Panc1 (cell line): ENCODE measurements around the gene MBNL2. TPM values are rescaled to one million over a fixed set of nuclear protein-coding genes. Genes with fewer than 3 reads are reported as not detected.

Experiments used
- ATAC-seq: fragments of 200-7000 bp; cut with Tn5 transposase; 2 replicates; pipeline ENCODE4 v1.9.1; 2020; ENCODE audit warnings: mild to moderate bottlenecking, moderate library complexity
- BruUV-seq: library from RNA; stranded (reverse); fragments of 400-500 nt; replicated peaks from 2 replicates; lab custom pipeline; 2021; lab: Mats Ljungman, UMichigan
- CTCF ChIA-PET: fragments of 300-600 bp; sonication (Branson Sonifier 250); formaldehyde crosslinking; loops from one replicate; lab custom pipeline; 2022; ENCODE audit warnings: antibody characterized with exemption; lab: Charles Lee
- POLR2A ChIA-PET: fragments of 300-600 bp; sonication (Branson Sonifier 250); formaldehyde crosslinking; loops from one replicate; lab custom pipeline; 2022; ENCODE audit warnings: antibody characterized with exemption; lab: Charles Lee
- DNase-seq: peaks from one replicate; pipeline ENCODE4 v3.0.0-alpha.2; 2010; ENCODE audit warnings: low read depth, low spot score
- H3K27ac ChIP-seq: 2 replicates; pipeline ENCODE4 v1.5.1; 2011; ENCODE audit warnings: mild to moderate bottlenecking, low read length, inconsistent platforms
- H3K27me3 ChIP-seq: fragments of 200-500 bp; sonication (Bioruptor generic); 2 replicates; pipeline ENCODE4 v1.6.0; 2014; ENCODE audit warnings: low read length, inconsistent platforms; ENCODE audit not compliant: control insufficient read depth, insufficient read depth
- H3K36me3 ChIP-seq: fragments of 200-500 bp; sonication (Bioruptor generic); 2 replicates; pipeline ENCODE4 v1.5.1; 2014; ENCODE audit warnings: inconsistent platforms, mild to moderate bottlenecking, low read length, moderate library complexity; ENCODE audit not compliant: control insufficient read depth, insufficient read depth
- H3K4me1 ChIP-seq: 2 replicates; pipeline ENCODE4 v1.5.1; 2011; ENCODE audit warnings: inconsistent platforms, mild to moderate bottlenecking, low read length, moderate library complexity; ENCODE audit not compliant: control insufficient read depth, insufficient read depth
- H3K4me3 ChIP-seq, 2 experiments: 2 replicates each; pipeline ENCODE4 v1.5.1; 2011 to 2012; ENCODE audit warnings: low read depth in 2 of 2, low read length in 2 of 2, mild to moderate bottlenecking in 2 of 2, inconsistent platforms in 1 of 2, moderate library complexity in 1 of 2
- H3K9me3 ChIP-seq: fragments of 200-500 bp; sonication (Bioruptor generic); 2 replicates; pipeline ENCODE4 v1.5.1; 2014; ENCODE audit warnings: low read depth, mild to moderate bottlenecking, inconsistent platforms, low read length, moderate library complexity; ENCODE audit not compliant: control insufficient read depth, insufficient read depth
- POLR2AphosphoS5 ChIP-seq: IDR thresholded peaks from 2 replicates; pipeline ENCODE4 v1.6.1; 2012; ENCODE audit warnings: mild to moderate bottlenecking, low read depth, low read length, moderate library complexity
- REST ChIP-seq, 2 experiments: IDR thresholded peaks; 2 replicates each; pipeline ENCODE4 v1.6.1; 2011 to 2012; ENCODE audit warnings: low read depth in 2 of 2, control low read depth in 1 of 2, low read length in 1 of 2, mild to moderate bottlenecking in 1 of 2, moderate library complexity in 1 of 2; ENCODE audit not compliant: insufficient read depth in 1 of 2
- SIN3A ChIP-seq: IDR thresholded peaks from 2 replicates; pipeline ENCODE4 v1.6.1; 2012; ENCODE audit warnings: low read depth, mild to moderate bottlenecking, low read length, moderate library complexity, borderline replicate concordance; ENCODE audit not compliant: insufficient read depth
- TCF7L2 ChIP-seq: IDR thresholded peaks from 2 replicates; pipeline ENCODE4 v1.6.1; 2011; ENCODE audit warnings: mild to moderate bottlenecking, low read depth, low read length, inconsistent platforms
- in situ Hi-C: cut with HindIII; loops from 2 replicates; pipeline ENCODE4 v1.10.0; 2016; ENCODE audit warnings: low sequenced_read_pairs, low pct_unique_long_range_greater_than_20kb
- intact Hi-C: fragments of 100-400 bp; cut with micrococcal nuclease; formaldehyde crosslinking; loops from one replicate; pipeline ENCODE4 v1.10.0; 2022; ENCODE audit not compliant: unreplicated experiment
- total RNA-seq: library from RNA; stranded (reverse); gene quantifications from one replicate; pipeline ENCODE4 v1.2.1, GENCODE V29; 2021; ENCODE audit not compliant: unreplicated experiment
- TF ChIP-seq, protein P1 (sequence below): fragments of 450-650 bp; IDR thresholded peaks from 2 replicates; pipeline ENCODE4 v1.5.1; 2017; ENCODE audit warnings: mild to moderate bottlenecking

Gene MBNL2
- total RNA-seq, 1 experiment from 2014 or later = 103 TPM

DNA sequence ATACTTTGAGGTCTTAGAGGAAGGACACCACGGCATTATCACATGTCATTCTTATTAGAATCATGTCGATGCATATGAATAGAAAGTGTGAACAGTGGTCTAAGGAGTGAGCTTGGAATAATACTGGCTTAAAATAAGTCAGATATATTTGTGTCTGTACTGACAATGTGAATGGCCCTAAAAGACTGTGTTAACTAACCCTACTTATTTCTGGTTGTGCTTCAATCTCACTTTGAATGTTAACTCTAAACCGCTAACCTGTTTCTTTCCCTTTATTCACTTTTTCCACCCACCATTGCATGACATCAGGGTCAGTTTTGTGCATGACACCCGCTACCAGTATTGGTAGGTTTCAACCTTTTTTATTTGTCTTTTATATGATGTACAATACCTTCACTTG, 142.7 kb downstream of the MBNL2 start:
- ATAC-seq = no peak
- H3K27me3 ChIP-seq = no peaks in the 10 kb centered on the region
- ChIA-PET CTCF (no interaction called here), POLR2A (interaction anchor here (0.6 kb wide), 1 partner anchor 477 kb away, joined by 9 read pairs; no protein-coding TSS in a partner anchor)
- no peaks in the 10 kb centered on the region for H3K9me3 ChIP-seq
- H3K4me1 ChIP-seq = peaks cover 55% of the 10 kb centered on the region
- intact Hi-C loops = no loop called here
- DNase-seq = no peak
- no TSS peak for BruUV-seq
- peak overlapping the region; percentile 13 for H3K27ac ChIP-seq
- in situ Hi-C loops = no loop called here
- H3K36me3 ChIP-seq = peaks cover 31% of the 10 kb centered on the region
- TF ChIP-seq POLR2AphosphoS5 (no peak), TCF7L2 (no peak), REST (IDR thresholded peaks at IDR 0.05; ENCODE audit: insufficient read depth in 1 of 2, low read depth in 2 of 2, low read length in 1 of 2) (no peak), SIN3A (no peak)
- TF ChIP-seq, protein P1, sequence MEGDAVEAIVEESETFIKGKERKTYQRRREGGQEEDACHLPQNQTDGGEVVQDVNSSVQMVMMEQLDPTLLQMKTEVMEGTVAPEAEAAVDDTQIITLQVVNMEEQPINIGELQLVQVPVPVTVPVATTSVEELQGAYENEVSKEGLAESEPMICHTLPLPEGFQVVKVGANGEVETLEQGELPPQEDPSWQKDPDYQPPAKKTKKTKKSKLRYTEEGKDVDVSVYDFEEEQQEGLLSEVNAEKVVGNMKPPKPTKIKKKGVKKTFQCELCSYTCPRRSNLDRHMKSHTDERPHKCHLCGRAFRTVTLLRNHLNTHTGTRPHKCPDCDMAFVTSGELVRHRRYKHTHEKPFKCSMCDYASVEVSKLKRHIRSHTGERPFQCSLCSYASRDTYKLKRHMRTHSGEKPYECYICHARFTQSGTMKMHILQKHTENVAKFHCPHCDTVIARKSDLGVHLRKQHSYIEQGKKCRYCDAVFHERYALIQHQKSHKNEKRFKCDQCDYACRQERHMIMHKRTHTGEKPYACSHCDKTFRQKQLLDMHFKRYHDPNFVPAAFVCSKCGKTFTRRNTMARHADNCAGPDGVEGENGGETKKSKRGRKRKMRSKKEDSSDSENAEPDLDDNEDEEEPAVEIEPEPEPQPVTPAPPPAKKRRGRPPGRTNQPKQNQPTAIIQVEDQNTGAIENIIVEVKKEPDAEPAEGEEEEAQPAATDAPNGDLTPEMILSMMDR = no peak
- H3K4me3 ChIP-seq = no peak overlapping the region

DNA sequence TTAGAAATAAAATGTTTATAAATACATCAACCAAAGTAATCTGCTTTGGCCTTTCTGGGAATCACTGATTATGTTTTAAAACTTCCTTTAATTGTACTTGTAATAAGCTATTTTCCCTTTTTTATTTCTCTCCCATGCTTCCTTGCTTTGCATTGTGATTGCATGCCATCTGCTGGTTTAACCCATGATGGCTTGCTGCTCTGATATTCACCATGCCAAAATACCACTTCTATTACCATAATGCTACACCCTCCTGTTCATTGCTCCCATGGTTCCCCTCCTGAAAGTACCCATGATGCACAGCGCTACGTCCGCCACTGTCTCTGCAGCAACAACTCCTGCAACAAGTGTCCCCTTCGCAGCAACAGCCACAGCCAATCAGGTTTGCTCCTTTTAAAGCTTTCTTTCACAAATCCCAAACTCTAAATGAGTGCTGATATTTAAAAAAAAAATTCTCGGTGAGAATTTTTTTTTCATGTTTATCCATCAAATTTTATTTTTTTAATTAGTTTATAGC, 144.1 kb downstream of the MBNL2 start:
- DNase-seq = no peak
- BruUV-seq = no TSS peak
- intact Hi-C loops = no loop called here
- in situ Hi-C loops = no loop called here
- TF ChIP-seq SIN3A (no peak), POLR2AphosphoS5 (0 out of 2 replicates have a peak, but pooled peaks have one; percentile 13), TCF7L2 (no peak)
- TF ChIP-seq, protein P1 = peak; percentile 21; the same call in 1 of the 2 replicates
- ATAC-seq = no peak
- Histone ChIP-seq H3K9me3 (no peaks in the 10 kb centered on the region), H3K36me3 (peaks cover 24% of the 10 kb centered on the region), H3K4me3 (no peak overlapping the region), H3K27ac (peak overlapping the region; percentile 13), H3K27me3 (no peaks in the 10 kb centered on the region), H3K4me1 (peaks cover 55% of the 10 kb centered on the region)
- ChIA-PET CTCF (no interaction called here), POLR2A (no interaction called here)
